Left forelimb (tissue), 1 donor: ENCODE measurements around the gene LBX2.

ENCODE experiments used
- DNase-seq: peaks from one replicate; pipeline ENCODE4 v3.0.0-alpha.2; 2018; ENCODE audit warnings: low spot score

Gene LBX2

GRCh38 chr2:74457129-74457548, 42.3 kb downstream of the LBX2 start:
- no peak for DNase-seq

- peak; percentile 96 for DNase-seq
Observed at GRCh38 chr2:74454654-74455511, 44.5 kb downstream of the LBX2 start, which contains the start of gene INO80B. INO80B (plus strand) TSS chr2:74455087; CDS start chr2:74455117, 30 bp downstream.

GRCh38 chr2:74450570-74451190, 48.7 kb downstream of the LBX2 start:
- no peak for DNase-seq

GRCh38 chr2:74448771-74449170, 50.6 kb downstream of the LBX2 start:
- no peak for DNase-seq
